AG09309 (cell line): ENCODE data around the gene NCKIPSD.

Source experiments
- DNase-seq: peaks from one replicate; pipeline ENCODE4 v3.0.0-alpha.2; 2010; ENCODE audit warnings: low read depth
- H3K4me3 ChIP-seq: 2 replicates; pipeline ENCODE4 v1.5.1; 2011; ENCODE audit warnings: mild to moderate bottlenecking, low read depth, low read length, moderate library complexity; ENCODE audit not compliant: control insufficient read depth
- CTCF ChIP-seq: IDR thresholded peaks from 2 replicates; pipeline ENCODE4 v1.5.1; 2011; ENCODE audit warnings: mild to moderate bottlenecking, low read depth, low read length, inconsistent platforms; ENCODE audit not compliant: insufficient read depth, control insufficient read depth; ENCODE audit errors: missing control alignments

The NCKIPSD gene

GRCh38 chr3:48684480-48685143 is 1.1 kb downstream of the NCKIPSD start:
- DNase-seq: no peak
- H3K4me3 ChIP-seq: peak overlapping the region; percentile 86
- no peak for TF ChIP-seq CTCF

GRCh38 chr3:48684054-48684349 is 1.7 kb downstream of the NCKIPSD start:
- no peak for DNase-seq
- TF ChIP-seq CTCF: no peak
- peak overlapping the region; percentile 86 for H3K4me3 ChIP-seq

- TF ChIP-seq CTCF: no peak
- DNase-seq: no peak
- H3K4me3 ChIP-seq: no peak overlapping the region
These were observed 2.9 kb downstream of the NCKIPSD start for GRCh38 chr3:48682786-48683185.

- no peak for DNase-seq
- H3K4me3 ChIP-seq: no peak overlapping the region
- TF ChIP-seq CTCF: no peak
These were observed 3.6 kb downstream of the NCKIPSD start for GRCh38 chr3:48681974-48682610.

GRCh38 chr3:48681541-48681880 is 4.2 kb downstream of the NCKIPSD start:
- H3K4me3 ChIP-seq: no peak overlapping the region
- TF ChIP-seq CTCF: no peak
- no peak for DNase-seq

GRCh38 chr3:48680811-48681540 is 4.7 kb downstream of the NCKIPSD start:
- H3K4me3 ChIP-seq: no peak overlapping the region
- no peak for TF ChIP-seq CTCF
- DNase-seq: no peak
